Right ventricle myocardium inferior (tissue), 1 donor: Measurements from ENCODE around the gene ATAD1. TPM values are rescaled to one million over a fixed set of nuclear protein-coding genes. Genes with fewer than 3 reads are reported as not detected.
"Not testable (repeated sequence)": the region's sequence is repeated elsewhere in the genome, so short reads cannot be mapped to it uniquely, and the experiment has no call there.

ENCODE experiments used
- ATAC-seq: fragments of 200-7000 bp; cut with Tn5 transposase; one replicate; pipeline ENCODE4 v1.9.1; 2020; ENCODE audit warnings: mild to moderate bottlenecking, moderate library complexity
- DNase-seq: peaks from one replicate; pipeline ENCODE4 v3.0.0; 2021; ENCODE audit errors: missing footprints
- intact Hi-C: fragments of 100-400 bp; cut with DNase I; formaldehyde crosslinking; loops from one replicate; pipeline ENCODE4 v1.11.0; 2022
- total RNA-seq: library from RNA; stranded (reverse); fragmentation: NEBNext Ultra II Directional; extraction: Animal tissue kit (Norgen Biotek cat#: 25700); gene quantifications from one replicate; pipeline ENCODE4 v1.2.1, GENCODE V29; 2021
- donor health status: DM: no; HTN: yes; CAD: no; lungs with severe emphysema.

The ATAD1 gene
- total RNA-seq, 1 donor from 2014 or later = 98.2 TPM

DNA sequence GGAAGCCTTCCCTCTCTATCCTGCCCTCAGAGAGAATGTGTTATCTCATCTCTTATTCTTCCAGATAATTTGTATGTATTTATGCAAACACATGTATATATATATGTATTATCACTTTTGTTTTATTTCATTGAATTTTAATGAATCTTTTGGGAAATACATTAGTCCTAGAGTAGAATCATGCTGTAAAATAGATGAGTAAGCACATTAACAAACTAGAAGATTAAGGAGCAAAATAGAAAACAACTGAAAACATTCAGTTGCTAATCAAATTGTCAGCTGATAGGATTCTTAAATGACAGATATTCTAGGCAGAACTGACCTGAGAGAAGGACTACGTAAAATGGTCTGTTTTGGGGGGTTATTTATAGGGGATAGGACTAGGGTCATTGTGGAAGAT is 34.1 kb upstream of the ATAD1 start:
- DNase-seq (no peak), ATAC-seq (no peak)
- intact Hi-C loops = no loop called here

DNA sequence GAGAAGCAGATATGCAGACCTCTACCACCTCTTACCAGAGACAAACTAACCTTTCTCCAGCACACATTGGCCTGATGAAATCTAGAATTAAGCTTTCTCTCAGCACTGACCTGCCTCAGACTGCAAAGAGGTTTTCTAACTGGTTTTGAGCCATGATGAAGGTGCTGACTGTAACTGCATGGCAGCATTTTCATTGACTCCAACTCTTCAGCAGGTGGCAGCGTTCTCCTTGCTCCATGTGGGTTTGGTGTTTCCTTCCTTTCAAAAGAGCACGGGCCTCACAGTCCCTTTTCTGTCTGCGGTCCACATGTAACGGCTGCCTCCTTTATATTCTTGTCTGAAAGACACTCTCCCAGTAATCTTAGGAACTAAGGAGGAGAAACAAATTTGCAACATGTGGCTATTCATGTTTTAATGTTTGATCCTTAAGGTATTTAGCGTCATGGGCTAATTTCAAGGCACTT is 32.7 kb upstream of the ATAD1 start:
- intact Hi-C loops = no loop called here

DNA sequence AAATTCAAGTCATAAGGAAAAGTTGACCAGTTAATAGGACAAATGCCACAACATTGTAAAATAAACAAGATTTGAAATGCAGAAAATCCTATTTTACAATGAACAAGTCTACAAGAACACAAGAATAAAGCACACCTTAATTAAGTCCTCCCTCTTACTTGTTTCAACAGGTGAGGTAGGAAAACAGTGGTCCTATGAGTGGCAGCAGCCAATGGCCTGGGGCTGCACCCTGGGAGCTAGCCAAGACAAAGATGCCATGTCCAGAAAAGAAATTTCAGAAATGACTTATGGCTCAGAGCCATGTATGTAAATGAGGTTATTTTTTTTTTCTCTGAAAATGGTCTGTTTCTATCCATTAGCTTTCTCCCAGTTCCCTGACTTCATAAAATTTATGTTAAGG is 31.0 kb upstream of the ATAD1 start:
- no peak for ATAC-seq
- no peak for DNase-seq
- intact Hi-C loops = no loop called here

More for the DNA sequence above, 32.7 kb upstream of the ATAD1 start:
- ATAC-seq = peak; percentile 96
- DNase-seq = no peak

DNA sequence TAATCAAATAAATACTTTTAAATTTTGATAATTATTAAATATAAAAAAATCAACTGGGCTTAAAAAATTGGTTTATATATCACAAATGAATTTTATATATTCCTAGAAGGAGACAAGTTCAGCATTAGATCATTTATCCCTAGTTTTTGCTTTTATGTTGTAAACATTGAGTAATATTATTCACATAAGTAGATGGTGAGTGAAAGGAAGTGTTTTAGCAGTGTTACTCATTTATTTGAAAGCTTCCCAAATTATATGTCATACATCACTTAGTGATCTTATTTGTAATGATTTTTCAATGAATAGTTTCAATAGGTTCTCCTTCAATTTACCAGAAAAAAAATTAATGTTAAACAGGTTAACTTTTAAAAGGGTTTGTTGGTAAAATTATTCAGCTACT is 29.5 kb upstream of the ATAD1 start:
- DNase-seq (no peak), ATAC-seq (no peak)
- intact Hi-C loops = no loop called here

DNA sequence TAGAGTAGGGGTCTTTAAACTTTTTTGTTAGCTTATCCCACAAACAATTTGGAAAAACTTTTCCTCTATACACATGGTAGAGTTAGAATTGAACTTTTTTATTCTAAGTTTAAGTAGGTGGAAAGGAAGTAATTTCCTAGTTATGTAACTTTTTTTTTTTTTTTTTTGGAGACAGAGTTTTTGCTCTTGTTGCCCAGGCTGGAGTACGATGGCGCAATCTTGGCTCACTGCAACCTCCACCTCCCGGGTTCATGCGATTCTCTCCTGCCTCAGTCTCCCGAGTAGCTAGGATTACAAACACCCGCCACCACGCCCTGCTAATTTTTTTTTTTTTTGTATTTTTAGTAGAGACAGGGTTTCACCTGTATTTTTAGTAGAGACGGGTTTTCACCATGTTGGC is 28.7 kb upstream of the ATAD1 start:
- DNase-seq, intact Hi-C loops, ATAC-seq: not testable (repeated sequence)

DNA sequence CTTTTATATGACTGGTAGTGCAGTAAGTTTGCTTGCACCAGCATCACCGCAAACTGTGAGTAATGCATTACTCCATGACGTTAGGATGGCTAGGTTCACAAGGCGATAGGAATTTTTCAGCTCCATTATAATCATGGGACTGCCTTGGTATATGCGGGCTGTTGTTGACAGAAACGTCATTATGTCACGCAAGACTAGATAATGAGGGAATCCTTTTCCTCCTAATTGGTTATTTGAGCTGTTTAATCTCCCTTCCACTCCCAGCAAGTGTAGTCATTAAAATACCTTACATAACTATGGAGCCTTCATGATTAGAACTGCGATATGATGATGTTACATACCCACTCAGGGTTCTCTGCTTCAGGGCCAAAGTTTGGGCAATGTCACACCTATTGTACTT is 28.0 kb upstream of the ATAD1 start:
- ATAC-seq (no peak), DNase-seq (no peak)
- intact Hi-C loops = no loop called here

DNA sequence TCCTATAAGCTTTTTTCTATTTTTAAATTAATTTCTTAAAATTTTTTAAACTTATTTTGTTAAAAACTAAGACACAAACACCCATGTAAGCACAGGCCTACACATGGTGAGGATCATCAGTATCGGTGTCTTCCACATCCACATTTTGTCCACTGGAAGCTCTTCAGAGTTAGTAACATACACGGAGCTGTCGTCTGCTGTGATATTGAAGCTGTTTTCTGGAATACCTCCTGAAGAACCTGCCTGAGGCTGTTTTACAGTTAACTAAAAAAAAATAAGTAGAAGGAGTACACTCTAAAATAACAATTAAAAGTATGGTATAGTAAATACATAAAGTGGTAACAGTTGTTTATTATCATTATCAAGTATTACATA is 27.6 kb upstream of the ATAD1 start:
- DNase-seq (no peak), ATAC-seq (no peak)
- intact Hi-C loops = no loop called here

DNA sequence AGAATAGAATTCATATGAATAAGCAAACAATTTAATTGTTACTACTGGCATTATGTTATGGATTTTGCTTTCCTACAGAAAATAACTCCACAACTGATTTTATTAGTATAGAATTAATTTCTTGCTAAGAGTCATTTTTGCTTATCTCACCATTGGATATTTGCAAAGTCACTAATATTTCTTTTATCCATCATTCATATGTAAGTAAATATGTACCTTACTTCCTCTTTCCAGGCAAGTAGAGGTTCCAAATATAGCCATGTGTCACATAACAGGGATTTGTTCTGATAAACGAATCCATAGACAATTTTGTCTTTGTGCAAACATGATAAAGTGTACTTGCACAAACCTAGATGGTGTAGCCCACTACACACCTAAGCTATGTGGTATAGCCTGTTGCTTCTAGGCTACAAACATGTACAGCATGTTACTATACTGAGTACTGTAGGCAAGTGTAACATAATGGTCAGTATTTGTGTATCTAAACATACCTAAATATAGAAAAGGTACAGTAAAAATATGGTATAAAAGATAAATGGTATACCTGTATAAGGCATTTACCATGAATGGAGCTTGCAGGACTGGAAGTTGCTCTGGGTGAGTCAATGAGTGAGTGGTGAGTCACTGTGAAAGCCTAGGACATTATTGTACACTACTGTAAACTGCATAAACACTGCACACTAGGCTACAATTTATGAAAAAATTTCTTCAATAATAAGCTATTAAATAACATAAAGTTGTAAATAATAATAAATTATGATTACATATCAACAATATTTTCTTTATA is 27.0 kb upstream of the ATAD1 start:
- DNase-seq (no peak), ATAC-seq (no peak)
- intact Hi-C loops = no loop called here

DNA sequence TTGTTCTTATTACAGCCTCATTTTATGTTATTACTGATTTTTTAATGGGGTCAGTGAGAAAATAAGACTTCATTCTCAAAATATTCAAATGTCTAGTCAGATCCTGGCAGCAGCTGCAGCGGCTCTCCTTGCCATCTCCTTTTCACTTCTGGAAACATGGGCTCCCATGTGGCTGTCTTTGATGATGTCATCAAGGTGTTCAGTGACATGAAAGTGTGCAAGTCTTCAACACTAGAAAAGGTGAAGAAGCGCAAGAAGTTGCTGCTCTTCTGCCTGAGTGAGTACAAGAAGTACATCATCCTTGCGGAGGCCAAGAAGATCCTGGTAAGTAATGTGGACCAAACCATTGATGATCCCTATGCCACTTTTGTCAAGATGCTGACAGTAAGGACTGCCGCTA is 25.7 kb upstream of the ATAD1 start:
- ATAC-seq (no peak), DNase-seq (no peak)
- intact Hi-C loops = no loop called here

DNA sequence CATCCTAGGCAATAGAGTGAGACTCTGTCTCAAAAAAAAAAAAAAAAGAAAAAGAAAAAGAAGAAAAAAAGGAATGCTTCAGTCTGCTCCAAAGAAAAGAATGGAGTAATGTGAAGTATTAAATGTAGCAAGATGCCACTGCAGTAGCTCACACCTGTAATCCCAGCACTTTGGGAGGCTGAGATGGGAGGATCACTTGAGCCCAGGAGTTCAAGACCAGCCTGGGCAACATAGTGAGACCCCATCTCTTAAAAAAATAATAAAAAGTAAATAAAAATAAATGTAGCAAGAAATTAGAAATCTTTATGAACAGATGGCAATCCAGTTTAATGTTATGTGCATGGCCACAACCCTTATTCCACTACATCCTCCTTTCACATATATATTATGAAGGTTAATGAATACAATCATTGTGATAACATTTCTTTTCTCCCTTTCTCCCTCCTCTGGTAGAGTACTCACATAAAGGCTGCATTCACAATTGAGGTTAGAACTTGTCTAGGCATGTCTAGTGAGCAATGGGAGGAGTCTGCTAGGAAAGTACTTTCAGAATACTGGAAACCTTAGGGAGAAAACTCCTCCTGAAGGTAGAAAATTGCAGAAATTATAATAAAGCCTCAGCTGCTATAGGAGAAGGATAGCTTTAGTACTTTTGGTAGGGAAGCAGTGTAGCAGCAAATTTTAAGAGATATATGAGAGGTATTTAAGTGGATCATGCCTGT is 24.9 kb upstream of the ATAD1 start:
- ATAC-seq = no peak
- no peak for DNase-seq
- intact Hi-C loops = no loop called here

DNA sequence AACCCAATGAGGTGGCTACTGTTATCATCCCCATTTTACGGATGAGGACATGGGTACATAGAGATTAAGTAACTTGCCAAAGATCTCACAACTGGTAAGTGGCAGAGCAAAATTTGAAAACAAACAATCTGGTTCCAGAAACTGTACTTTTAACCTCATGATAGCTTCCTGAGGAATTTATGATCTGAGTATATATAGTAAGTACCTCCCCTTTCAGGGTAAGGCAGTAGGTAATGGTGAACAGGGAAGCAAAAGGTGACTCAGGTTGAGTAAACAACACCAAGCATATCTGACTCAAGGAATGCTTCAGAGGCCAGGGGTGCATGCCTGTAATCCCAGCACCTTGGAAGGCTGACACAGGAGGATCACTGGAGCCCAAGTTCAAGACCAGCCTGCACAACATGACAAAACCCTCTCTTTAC is 24.2 kb upstream of the ATAD1 start:
- ATAC-seq = no peak
- intact Hi-C loops = no loop called here
- DNase-seq = no peak

DNA sequence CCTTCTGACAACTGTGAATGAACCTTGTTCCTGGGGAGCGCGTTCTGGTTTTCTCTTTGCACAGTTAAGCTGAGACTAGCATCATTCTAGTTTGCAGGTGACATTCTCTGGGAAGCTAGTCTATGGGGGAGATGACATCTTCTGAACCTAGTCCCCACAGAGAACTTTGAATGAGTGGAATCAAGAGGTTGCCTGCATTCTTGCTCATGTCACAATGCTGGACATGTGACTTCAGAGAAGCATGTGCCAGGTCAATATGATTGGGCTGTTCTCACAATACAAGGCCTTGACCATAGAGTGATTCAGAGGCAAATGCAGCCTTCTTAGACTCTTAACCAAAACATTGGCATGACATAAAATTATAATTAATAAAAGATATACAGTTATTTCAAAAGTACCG is 23.2 kb upstream of the ATAD1 start:
- ATAC-seq = no peak
- intact Hi-C loops = no loop called here
- no peak for DNase-seq

DNA sequence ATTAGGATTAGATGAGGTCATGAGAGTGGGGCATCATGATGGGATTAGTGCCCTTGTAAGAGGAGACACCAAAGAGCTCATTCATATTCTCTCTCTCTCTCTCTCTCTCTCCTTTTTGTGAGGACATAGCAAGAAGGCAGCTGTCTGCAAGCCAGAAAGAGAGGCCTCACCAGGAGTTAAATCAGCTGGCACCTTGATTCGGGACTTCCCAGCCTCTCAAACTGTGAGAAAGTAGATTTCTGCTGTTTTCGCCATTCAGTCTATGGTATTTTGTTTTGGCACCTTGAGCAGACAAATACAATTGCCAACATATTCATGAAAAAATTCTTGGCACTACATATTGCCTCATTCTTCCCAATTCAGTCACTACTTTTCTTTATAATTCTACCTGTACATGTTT is 20.6 kb upstream of the ATAD1 start:
- intact Hi-C loops = no loop called here
- ATAC-seq (no peak), DNase-seq (no peak)

DNA sequence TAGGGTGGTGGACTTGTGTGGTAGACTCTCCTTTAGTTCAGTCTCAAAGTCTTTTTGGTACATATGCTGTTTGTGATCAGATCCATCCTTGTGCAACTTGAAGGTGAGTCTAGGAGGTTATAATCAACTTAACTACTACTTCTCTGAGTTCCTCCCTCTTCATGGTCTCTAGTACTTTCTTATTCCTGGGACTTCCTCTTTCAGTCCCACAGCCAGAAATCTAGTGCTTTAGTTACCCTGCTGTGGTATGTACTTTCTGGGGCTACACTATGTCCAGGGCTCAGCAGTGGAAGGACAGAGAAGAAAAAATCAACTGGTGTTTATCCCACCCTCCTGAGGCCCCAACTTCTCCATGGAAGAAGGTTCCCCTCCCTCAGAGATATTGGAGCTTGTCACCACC is 19.4 kb upstream of the ATAD1 start:
- DNase-seq = no peak
- no peak for ATAC-seq
- intact Hi-C loops = no loop called here

DNA sequence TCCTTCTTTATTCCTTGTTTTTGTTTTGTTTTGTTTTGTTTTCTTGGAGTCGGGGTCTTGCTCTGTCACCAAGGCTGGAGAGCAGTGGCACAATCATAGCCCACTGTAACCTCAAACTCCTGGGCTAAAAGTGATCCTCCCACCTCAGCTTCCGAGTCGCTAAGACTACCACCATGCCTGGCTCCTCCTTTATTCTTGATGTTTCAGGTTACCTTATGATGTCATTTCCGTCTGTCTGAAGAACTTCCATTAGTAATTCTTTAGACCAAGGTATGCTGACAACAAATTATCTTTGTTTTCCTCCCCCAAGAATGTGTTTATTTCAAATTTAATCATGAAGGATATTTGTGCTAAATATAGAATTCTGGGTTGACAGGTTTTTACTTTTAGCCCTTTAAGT is 18.1 kb upstream of the ATAD1 start:
- intact Hi-C loops = no loop called here
- ATAC-seq = no peak
- no peak for DNase-seq

DNA sequence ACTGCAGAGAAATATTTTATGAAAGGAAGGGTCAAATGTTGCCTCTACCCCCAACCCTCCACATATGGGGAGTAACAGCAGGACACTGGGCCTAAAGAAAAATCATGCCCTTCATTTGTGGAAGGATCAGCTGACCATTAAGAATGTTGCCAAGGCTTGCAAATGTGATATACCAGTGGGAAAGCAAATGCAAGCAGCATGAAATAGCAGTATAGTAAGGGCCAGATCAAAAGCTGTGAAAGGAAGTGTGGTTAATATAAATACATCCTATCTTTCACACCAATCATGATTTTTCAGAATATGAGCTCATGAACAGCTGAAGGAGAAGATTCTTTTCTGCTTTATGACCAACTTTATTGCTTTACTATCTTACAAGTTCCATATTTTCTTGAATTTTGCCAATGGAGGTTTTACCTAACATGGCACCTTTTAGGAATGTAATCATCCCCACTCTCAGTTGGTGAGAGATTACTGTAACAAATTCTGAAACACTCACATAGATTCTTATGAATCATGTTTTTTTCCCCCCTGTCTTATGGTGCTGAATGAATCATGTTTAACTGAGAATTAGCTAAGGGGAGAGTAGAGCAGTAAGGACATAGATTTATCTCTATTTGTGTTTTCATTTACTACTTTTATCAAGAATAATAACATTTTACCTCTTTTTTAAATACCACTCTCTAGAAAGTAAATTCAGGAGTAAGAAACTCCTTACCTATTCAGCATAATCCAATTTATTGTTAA is 12.1 kb upstream of the ATAD1 start:
- intact Hi-C loops = no loop called here
- DNase-seq (no peak), ATAC-seq (no peak)

DNA sequence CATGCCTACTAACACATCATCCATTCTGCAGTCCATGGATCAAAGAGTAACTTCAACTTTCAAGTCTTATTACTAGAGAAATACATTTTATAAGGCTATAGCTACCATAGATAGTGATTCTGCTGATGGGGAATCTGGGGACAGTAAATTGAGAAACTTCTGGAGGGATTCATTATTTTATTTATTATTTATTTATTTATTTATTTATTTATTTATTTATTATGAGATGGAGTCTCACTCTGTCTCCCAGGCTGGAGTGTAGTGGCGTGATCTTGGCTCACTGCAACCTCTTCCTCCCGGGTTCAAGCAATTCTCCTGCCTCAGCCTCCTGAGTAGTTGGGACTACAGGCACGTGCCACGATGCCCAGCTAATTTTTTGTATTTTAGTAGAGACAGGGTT is 11.0 kb upstream of the ATAD1 start:
- DNase-seq, ATAC-seq, intact Hi-C loops: not testable (repeated sequence)

DNA sequence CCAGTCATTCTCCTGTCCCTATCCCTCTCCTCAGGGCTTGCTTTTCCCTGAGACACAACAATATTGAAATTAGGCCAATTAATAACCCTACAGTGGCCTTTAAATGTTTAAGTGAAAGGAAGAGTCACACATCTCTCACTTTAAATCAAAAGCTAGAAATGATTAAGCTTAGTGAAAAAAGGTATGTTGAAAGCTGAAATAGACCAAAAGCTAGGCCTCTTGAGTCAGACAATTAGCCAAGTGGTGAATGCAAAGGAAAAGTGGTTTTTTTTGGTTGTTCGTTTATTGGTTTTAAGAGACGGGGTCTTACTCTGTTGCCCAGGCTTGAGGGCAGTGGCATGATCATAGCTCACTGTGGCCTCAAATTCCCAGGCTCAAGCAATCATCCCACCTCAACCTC is 9.7 kb upstream of the ATAD1 start:
- no peak for ATAC-seq
- intact Hi-C loops = no loop called here
- no peak for DNase-seq

DNA sequence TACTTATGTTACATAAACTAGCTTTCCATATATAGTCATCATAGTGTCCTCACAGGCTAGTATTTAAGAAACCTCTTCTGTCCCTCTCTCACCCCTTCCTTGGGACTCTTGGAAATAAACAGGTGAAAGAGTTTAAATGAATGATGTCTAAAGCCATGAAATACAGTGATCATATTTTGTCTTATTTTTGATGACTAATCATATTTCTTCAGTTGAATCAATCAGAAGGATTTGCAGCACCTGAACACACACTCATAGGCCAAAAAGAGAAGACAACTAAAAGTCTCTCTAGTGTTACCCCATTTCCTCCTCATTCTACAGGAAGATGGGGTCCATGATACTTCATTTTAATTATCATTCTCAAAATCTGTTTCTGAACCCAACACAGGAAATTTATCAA is 8.6 kb upstream of the ATAD1 start:
- no peak for DNase-seq
- intact Hi-C loops = no loop called here
- no peak for ATAC-seq

DNA sequence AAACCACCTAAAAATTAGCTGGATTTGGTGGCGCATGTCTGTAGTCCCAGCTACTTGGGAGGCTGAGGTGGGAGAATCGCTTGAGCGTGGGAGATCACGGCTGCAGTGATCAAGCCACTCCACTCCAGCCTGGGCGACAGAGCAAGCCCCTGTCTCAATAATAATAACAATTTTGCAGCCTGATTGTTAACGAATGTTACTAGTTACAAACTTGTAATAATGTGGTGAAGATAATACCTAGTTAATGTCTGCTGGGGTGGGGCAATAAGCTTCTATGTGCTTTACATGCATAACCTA is 1.2 kb upstream of the ATAD1 start:
- DNase-seq (no peak), ATAC-seq (no peak)
- intact Hi-C loops = loop anchor here (5.0 kb wide), 1 partner anchor 43 kb away; the partner anchor contains the start of genes KLLN and PTEN
